Neuronal stem cell (in vitro differentiated cells): ENCODE data around the gene PARN.

Source experiments
- DNase-seq: peaks from one replicate; pipeline ENCODE4 v3.0.0-alpha.2; 2013; ENCODE audit warnings: low spot score
- H2AFZ ChIP-seq: one replicate; pipeline ENCODE4 v1.6.1; 2013; ENCODE audit warnings: mild to moderate bottlenecking, low read length, inconsistent platforms
- H2AK5ac ChIP-seq: 2 replicates; pipeline ENCODE4 v1.6.1; 2013; ENCODE audit warnings: low read depth, mild to moderate bottlenecking, inconsistent platforms, low read length, moderate library complexity, mixed read lengths
- H2BK120ac ChIP-seq: 2 replicates; pipeline ENCODE4 v1.6.1; 2013; ENCODE audit warnings: low read depth, mild to moderate bottlenecking, inconsistent platforms, low read length, moderate library complexity, mixed read lengths
- H2BK12ac ChIP-seq: one replicate; pipeline ENCODE4 v1.6.1; 2013; ENCODE audit warnings: low read length, inconsistent platforms
- H2BK15ac ChIP-seq: 2 replicates; pipeline ENCODE4 v1.6.1; 2013; ENCODE audit warnings: mild to moderate bottlenecking, low read length, inconsistent platforms, mixed read lengths
- H2BK5ac ChIP-seq: one replicate; pipeline ENCODE4 v1.6.1; 2013; ENCODE audit warnings: inconsistent platforms, mild to moderate bottlenecking, low read length, moderate library complexity
- H3K14ac ChIP-seq: one replicate; pipeline ENCODE4 v1.6.1; 2013; ENCODE audit warnings: low read length, inconsistent platforms
- H3K18ac ChIP-seq: 2 replicates; pipeline ENCODE4 v1.6.1; 2013; ENCODE audit warnings: low read length, inconsistent platforms
- H3K23ac ChIP-seq: 2 replicates; pipeline ENCODE4 v1.6.1; 2013; ENCODE audit warnings: low read depth, mild to moderate bottlenecking, mixed read lengths, low read length, inconsistent platforms; ENCODE audit not compliant: poor library complexity
- H3K27ac ChIP-seq: replicated peaks from 3 replicates; pipeline ENCODE4 v1.5.1; 2013; ENCODE audit warnings: low read length, inconsistent platforms
- H3K27me3 ChIP-seq, 3 experiments: 2 replicates each; pipeline ENCODE4 v1.6.1; 2013; ENCODE audit warnings: low read length in 3 of 3, mild to moderate bottlenecking in 2 of 3, inconsistent platforms in 1 of 3, low read depth in 1 of 3, mixed read lengths in 1 of 3, moderate library complexity in 1 of 3; ENCODE audit not compliant: control insufficient read depth in 3 of 3, insufficient read depth in 3 of 3
- H3K36me3 ChIP-seq, 2 donors: replicated peaks in 1 of 2; 2 replicates each; pipeline ENCODE4 v1.6.1; 2013; ENCODE audit warnings: low read length in 2 of 2; ENCODE audit not compliant: control insufficient read depth in 2 of 2, insufficient read depth in 2 of 2
- H3K4ac ChIP-seq: 2 replicates; pipeline ENCODE4 v1.6.1; 2013; ENCODE audit warnings: inconsistent platforms, mild to moderate bottlenecking, low read length, moderate library complexity
- H3K4me1 ChIP-seq, 2 donors: 1 replicate in 1 of 2; 2 replicates in 1 of 2; pipeline ENCODE4 v1.6.1; 2013; ENCODE audit warnings: low read length in 2 of 2, low read depth in 1 of 2; ENCODE audit not compliant: control insufficient read depth in 2 of 2, insufficient read depth in 1 of 2
- H3K4me2 ChIP-seq: one replicate; pipeline ENCODE4 v1.6.1; 2013; ENCODE audit warnings: mild to moderate bottlenecking, low read length, inconsistent platforms; ENCODE audit not compliant: insufficient read depth, poor library complexity, severe bottlenecking
- H3K4me3 ChIP-seq, 2 donors: 2 replicates each; pipeline ENCODE4 v1.5.1; 2013; ENCODE audit warnings: low read length in 2 of 2, mild to moderate bottlenecking in 2 of 2, inconsistent platforms in 1 of 2, moderate library complexity in 1 of 2
- H3K79me1 ChIP-seq: one replicate; pipeline ENCODE4 v1.6.1; 2013; ENCODE audit warnings: low read depth, mild to moderate bottlenecking, inconsistent platforms, low read length, moderate library complexity
- H3K9ac ChIP-seq: one replicate; pipeline ENCODE4 v1.6.1; 2013; ENCODE audit warnings: mild to moderate bottlenecking, low read depth, low read length, inconsistent platforms; ENCODE audit not compliant: poor library complexity
- H3K9me3 ChIP-seq, 2 donors: replicated peaks in 1 of 2; 2 replicates each; pipeline versions ENCODE3 to v1.6.1; 2013; ENCODE audit warnings: low read length in 2 of 2, mild to moderate bottlenecking in 2 of 2, inconsistent platforms in 1 of 2, low read depth in 1 of 2, mixed read lengths in 1 of 2, moderate library complexity in 1 of 2; ENCODE audit not compliant: control insufficient read depth in 2 of 2, insufficient read depth in 1 of 2
- H4K8ac ChIP-seq: one replicate; pipeline ENCODE4 v1.6.1; 2013; ENCODE audit warnings: low read depth, mild to moderate bottlenecking, inconsistent platforms, low read length, moderate library complexity
- H4K91ac ChIP-seq: one replicate; pipeline ENCODE4 v1.6.1; 2013; ENCODE audit warnings: low read length, low read depth, mild to moderate bottlenecking, inconsistent platforms; ENCODE audit not compliant: poor library complexity
- WGBS, 2 donors: extraction: QIAGEN DNeasy Blood & Tissue Kit; methylation state at CpG; one replicate each; pipeline ENCODE4 v1.1.7; 2013; ENCODE audit warnings: missing lambda C conversion rate in 2 of 2, mixed read lengths in 1 of 2; ENCODE audit not compliant: insufficient read length in 2 of 2, insufficient replicate concordance in 1 of 2; ENCODE audit errors: extremely low coverage in 2 of 2; 5-methylcytosine and 5-hydroxymethylcytosine counted together

PARN gene

GRCh38 chr16:14553447-14553846 is 76.6 kb downstream of the PARN start:
- H3K27me3 ChIP-seq, result no peaks in the 10 kb centered on the region
- no peaks in the 10 kb centered on the region for H3K9me3 ChIP-seq
- no peak for DNase-seq
- H2BK120ac ChIP-seq, result no peak overlapping the region
- H3K4me1 ChIP-seq, result no peaks in the 10 kb centered on the region
- no peak overlapping the region for H3K4me2 ChIP-seq
- no peak overlapping the region for H4K91ac ChIP-seq
- H2AK5ac ChIP-seq, result no peak overlapping the region
- H3K18ac ChIP-seq, result no peak overlapping the region
- no peak overlapping the region for H2BK12ac ChIP-seq
- no peak overlapping the region for H3K14ac ChIP-seq
- no peak overlapping the region for H3K4me3 ChIP-seq
- H3K27ac ChIP-seq, result no peak overlapping the region
- no peak overlapping the region for H3K23ac ChIP-seq
- H2BK5ac ChIP-seq, result no peak overlapping the region
- peaks cover 0 to 43% of the 10 kb centered on the region in 2 donors for H3K36me3 ChIP-seq
- no CpG with 5 or more reads among the region's 4 CpGs for WGBS, 2 donors
- no peak overlapping the region for H3K9ac ChIP-seq
- H2BK15ac ChIP-seq, result no peak overlapping the region
- H3K4ac ChIP-seq, result no peak overlapping the region
- no peak overlapping the region for H2AFZ ChIP-seq
- H3K79me1 ChIP-seq, result no peaks in the 10 kb centered on the region
- H4K8ac ChIP-seq, result no peak overlapping the region

GRCh38 chr16:14549789-14550153 is 80.3 kb downstream of the PARN start:
- WGBS, 2 donors, result no CpG with 5 or more reads among the region's 5 CpGs
- Histone ChIP-seq H3K27me3 (no peaks in the 10 kb centered on the region), H3K9me3 (no peaks in the 10 kb centered on the region), H2AFZ (no peak overlapping the region), H3K4me2 (no peak overlapping the region), H2BK5ac (no peak overlapping the region), H2BK12ac (no peak overlapping the region), H4K91ac (no peak overlapping the region), H2AK5ac (no peak overlapping the region), H3K27ac (no peak overlapping the region), H4K8ac (no peak overlapping the region), H3K36me3 (peaks cover 0 to 41% of the 10 kb centered on the region in 2 donors), H3K18ac (no peak overlapping the region), H3K4ac (no peak overlapping the region), H3K79me1 (no peaks in the 10 kb centered on the region), H3K23ac (no peak overlapping the region), H3K9ac (no peak overlapping the region), H3K4me1 (no peaks in the 10 kb centered on the region), H3K14ac (no peak overlapping the region), H3K4me3 (no peak overlapping the region), H2BK120ac (no peak overlapping the region), H2BK15ac (no peak overlapping the region)
- DNase-seq, result no peak

- Histone ChIP-seq H3K36me3 (peaks cover 0 to 40% of the 10 kb centered on the region in 2 donors), H4K8ac (no peak overlapping the region), H3K4me2 (no peak overlapping the region), H4K91ac (no peak overlapping the region), H2BK120ac (no peak overlapping the region), H3K27me3 (no peaks in the 10 kb centered on the region), H2BK12ac (no peak overlapping the region), H2AK5ac (no peak overlapping the region), H3K18ac (no peak overlapping the region), H3K27ac (no peak overlapping the region), H2BK15ac (no peak overlapping the region), H3K9ac (no peak overlapping the region), H3K23ac (no peak overlapping the region), H3K79me1 (no peaks in the 10 kb centered on the region), H3K4ac (no peak overlapping the region), H3K4me1 (no peaks in the 10 kb centered on the region), H3K14ac (no peak overlapping the region), H2BK5ac (no peak overlapping the region), H3K9me3 (no peaks in the 10 kb centered on the region), H2AFZ (no peak overlapping the region), H3K4me3 (no peak overlapping the region)
- WGBS, 2 donors, result no CpG with 5 or more reads among the region's 3 CpGs
- DNase-seq, result no peak
Measured at GRCh38 chr16:14548933-14549788, 80.9 kb downstream of the PARN start.

- Histone ChIP-seq H3K23ac (no peak overlapping the region), H2AK5ac (no peak overlapping the region), H2AFZ (no peak overlapping the region), H2BK120ac (no peak overlapping the region), H3K18ac (no peak overlapping the region), H3K9me3 (peaks cover 0 to 10% of the 10 kb centered on the region in 2 donors), H3K14ac (no peak overlapping the region), H3K4me3 (no peak overlapping the region), H3K36me3 (peaks cover 0 to 22% of the 10 kb centered on the region in 2 donors), H3K4me1 (no peaks in the 10 kb centered on the region), H3K27ac (no peak overlapping the region), H3K9ac (no peak overlapping the region), H2BK12ac (no peak overlapping the region), H4K91ac (no peak overlapping the region), H2BK5ac (no peak overlapping the region), H3K79me1 (no peaks in the 10 kb centered on the region), H2BK15ac (no peak overlapping the region), H3K4ac (no peak overlapping the region), H3K27me3 (no peaks in the 10 kb centered on the region), H3K4me2 (no peak overlapping the region), H4K8ac (no peak overlapping the region)
- no CpG with 5 or more reads among the region's 7 CpGs for WGBS, 2 donors
- DNase-seq, result no peak
Measured at GRCh38 chr16:14545346-14545884, 84.6 kb downstream of the PARN start.
